H1 (cell line): ENCODE measurements around the gene CCDC171. TPM values are rescaled to one million over a fixed set of nuclear protein-coding genes. Genes with fewer than 3 reads are reported as not detected.

Experiments
- CTCF ChIA-PET: fragments of 300-600 bp; sonication (Branson Sonifier 250); formaldehyde crosslinking; loops from one replicate; lab custom pipeline; 2021; ENCODE audit not compliant: partially characterized antibody; lab: Charles Lee
- POLR2A ChIA-PET: fragments of 300-600 bp; sonication (Branson Sonifier 250); formaldehyde crosslinking; loops from one replicate; lab custom pipeline; 2021; ENCODE audit warnings: inconsistent platforms; ENCODE audit not compliant: partially characterized antibody; lab: Charles Lee
- DNase-seq, 2 experiments: peaks; one replicate each; pipeline versions ENCODE4 v3.0.0 to v3.0.0-alpha.2; 2010 to 2022; ENCODE audit warnings: low spot score in 2 of 2, low read depth in 1 of 2, mixed read lengths in 1 of 2
- FAIRE-seq: peaks from 2 replicates; lab custom pipeline; 2011; peaks lifted over from hg19 to GRCh38; lab: Jason Lieb, UNC
- H2AFZ ChIP-seq: 2 replicates; pipeline ENCODE4 v1.8.1; 2012; ENCODE audit warnings: low read length, inconsistent platforms
- H2AK5ac ChIP-seq: 2 replicates; pipeline ENCODE4 v1.6.1; 2013; ENCODE audit warnings: low read depth, low read length
- H2BK120ac ChIP-seq: replicated peaks from 2 replicates; pipeline ENCODE3; 2013; ENCODE audit warnings: low read depth, low read length, inconsistent platforms
- H2BK12ac ChIP-seq: 2 replicates; pipeline ENCODE4 v1.6.1; 2013; ENCODE audit warnings: low read depth, low read length
- H2BK15ac ChIP-seq: 2 replicates; pipeline ENCODE4 v1.6.1; 2013; ENCODE audit warnings: low read length
- H2BK20ac ChIP-seq: 2 replicates; pipeline ENCODE4 v1.6.1; 2013; ENCODE audit warnings: low read length
- H2BK5ac ChIP-seq: 2 replicates; pipeline ENCODE4 v1.6.1; 2013; ENCODE audit warnings: low read depth, low read length
- H3K14ac ChIP-seq: 2 replicates; pipeline ENCODE4 v1.6.1; 2013; ENCODE audit warnings: inconsistent platforms; ENCODE audit not compliant: insufficient read length
- H3K18ac ChIP-seq: 2 replicates; pipeline ENCODE4 v1.6.1; 2013; ENCODE audit warnings: low read length; ENCODE audit errors: extremely low read depth
- H3K23ac ChIP-seq: 2 replicates; pipeline ENCODE4 v1.6.1; 2013; ENCODE audit warnings: inconsistent platforms; ENCODE audit not compliant: insufficient read length
- H3K23me2 ChIP-seq: 2 replicates; pipeline ENCODE4 v1.6.1; 2013; ENCODE audit warnings: low read depth, low read length
- H3K27ac ChIP-seq: 2 replicates; pipeline ENCODE4 v1.6.1; 2011; ENCODE audit warnings: low read depth, low read length, inconsistent platforms
- H3K27me3 ChIP-seq, 4 experiments: replicated peaks in 1 of 4; 1 replicate in 1 of 4; 2 replicates in 3 of 4; pipeline versions ENCODE4 v1.6.1 to v1.8.1; 2011 to 2013; ENCODE audit warnings: low read length in 3 of 4, mild to moderate bottlenecking in 3 of 4, inconsistent platforms in 2 of 4, mixed read lengths in 2 of 4, moderate library complexity in 1 of 4; ENCODE audit not compliant: control insufficient read depth in 3 of 4, insufficient read depth in 3 of 4; ENCODE audit errors: extremely low read depth in 1 of 4
- H3K36me3 ChIP-seq, 4 experiments: 2 replicates each; pipeline versions ENCODE4 v1.6.1 to v1.8.1; 2011 to 2013; ENCODE audit warnings: mild to moderate bottlenecking in 4 of 4, low read length in 3 of 4, moderate library complexity in 2 of 4, control low read depth in 1 of 4, inconsistent platforms in 1 of 4; ENCODE audit not compliant: insufficient read depth in 4 of 4, control insufficient read depth in 2 of 4
- H3K4ac ChIP-seq: replicated peaks from 2 replicates; pipeline ENCODE3; 2013; ENCODE audit warnings: low read length, low read depth, mixed read lengths, inconsistent platforms; ENCODE audit not compliant: insufficient read length
- H3K4me1 ChIP-seq, 4 experiments: replicated peaks in 1 of 4; 1 replicate in 1 of 4; 2 replicates in 3 of 4; pipeline versions ENCODE4 v1.6.1 to v1.8.1; 2011 to 2013; ENCODE audit warnings: low read length in 3 of 4, inconsistent platforms in 2 of 4, mixed read lengths in 1 of 4; ENCODE audit not compliant: insufficient read depth in 4 of 4, control insufficient read depth in 3 of 4
- H3K4me2 ChIP-seq, 2 experiments: 2 replicates each; pipeline versions ENCODE4 v1.6.1 to v1.8.1; 2011 to 2013; ENCODE audit warnings: low read depth in 2 of 2, low read length in 2 of 2, control low read depth in 1 of 2, inconsistent platforms in 1 of 2, mild to moderate bottlenecking in 1 of 2; ENCODE audit not compliant: insufficient read depth in 1 of 2
- H3K4me3 ChIP-seq, 4 experiments: fragments of 200-600, 300-600 bp in 1 of 4; sonication (generic), shearing (Covaris generic), sonication (Bioruptor Twin) in 1 of 4; 2 replicates each; pipeline versions ENCODE4 v1.5.1 to v1.8.1; 2011 to 2016; ENCODE audit warnings: low read length in 4 of 4, low read depth in 3 of 4, control low read depth in 2 of 4, inconsistent platforms in 2 of 4, mild to moderate bottlenecking in 2 of 4, mixed read lengths in 1 of 4, moderate library complexity in 1 of 4; ENCODE audit not compliant: insufficient read depth in 2 of 4; ENCODE audit errors: extremely low read depth in 1 of 4
- H3K56ac ChIP-seq: replicated peaks from 2 replicates; pipeline ENCODE3; 2013; ENCODE audit warnings: low read depth, mild to moderate bottlenecking, mixed read lengths, low read length, inconsistent platforms; ENCODE audit not compliant: insufficient read length
- H3K79me1 ChIP-seq: 2 replicates; pipeline ENCODE4 v1.6.1; 2013; ENCODE audit warnings: low read depth, low read length, control low read depth
- H3K79me2 ChIP-seq, 2 experiments: 2 replicates each; pipeline versions ENCODE4 v1.6.1 to v1.8.1; 2012 to 2013; ENCODE audit warnings: low read length in 2 of 2, mild to moderate bottlenecking in 2 of 2, inconsistent platforms in 1 of 2; ENCODE audit not compliant: insufficient read depth in 2 of 2, control insufficient read depth in 1 of 2
- H3K9ac ChIP-seq, 4 experiments: replicated peaks in 1 of 4; 1 replicate in 1 of 4; 2 replicates in 3 of 4; pipeline versions ENCODE4 v1.6.1 to v1.8.1; 2011 to 2013; ENCODE audit warnings: low read depth in 3 of 4, low read length in 3 of 4, control low read depth in 2 of 4, mild to moderate bottlenecking in 2 of 4, moderate library complexity in 2 of 4, inconsistent platforms in 1 of 4; ENCODE audit errors: extremely low read depth in 1 of 4
- H3K9me3 ChIP-seq, 2 experiments: 2 replicates each; pipeline versions ENCODE4 v1.6.1 to v1.8.1; 2012 to 2013; ENCODE audit warnings: mild to moderate bottlenecking in 2 of 2, moderate library complexity in 2 of 2, control low read depth in 1 of 2, inconsistent platforms in 1 of 2, low read depth in 1 of 2, low read length in 1 of 2, mixed read lengths in 1 of 2; ENCODE audit not compliant: insufficient read depth in 2 of 2
- H4K20me1 ChIP-seq, 2 experiments: replicated peaks in 1 of 2; 2 replicates each; pipeline versions ENCODE3 to v1.8.1; 2011 to 2013; ENCODE audit warnings: inconsistent platforms in 2 of 2, low read length in 2 of 2, mild to moderate bottlenecking in 1 of 2; ENCODE audit not compliant: insufficient read depth in 2 of 2, control insufficient read depth in 1 of 2
- H4K5ac ChIP-seq: 2 replicates; pipeline ENCODE4 v1.6.1; 2013; ENCODE audit warnings: low read length, low read depth, mixed read lengths, inconsistent platforms; ENCODE audit not compliant: insufficient read length
- H4K8ac ChIP-seq: 2 replicates; pipeline ENCODE4 v1.8.0; 2013; ENCODE audit warnings: mild to moderate bottlenecking, moderate library complexity, low read length, inconsistent platforms; ENCODE audit not compliant: insufficient read depth; ENCODE audit errors: extremely low read depth
- H4K91ac ChIP-seq: replicated peaks from 2 replicates; pipeline ENCODE3; 2013; ENCODE audit warnings: low read length, mixed read lengths, inconsistent platforms; ENCODE audit not compliant: insufficient read length
- CEBPB ChIP-seq: IDR thresholded peaks from 2 replicates; pipeline ENCODE4 v1.6.1; 2012; ENCODE audit warnings: low read depth, low read length
- CHD1 ChIP-seq: IDR thresholded peaks from 2 replicates; pipeline ENCODE4 v1.6.1; 2012; ENCODE audit warnings: low read depth, low read length, improper control_type of control experiment
- GABPA ChIP-seq: IDR thresholded peaks from 2 replicates; pipeline ENCODE4 v1.6.1; 2011; ENCODE audit warnings: mild to moderate bottlenecking, low read length, moderate library complexity, borderline replicate concordance; ENCODE audit not compliant: insufficient read depth
- MAFK ChIP-seq: IDR thresholded peaks from 2 replicates; pipeline ENCODE4 v1.6.1; 2012; ENCODE audit warnings: low read depth, mild to moderate bottlenecking, improper control_type of control experiment, low read length
- SRF ChIP-seq: IDR thresholded peaks from 2 replicates; pipeline ENCODE4 v1.6.1; 2011; ENCODE audit warnings: mild to moderate bottlenecking, low read depth, low read length, moderate library complexity
- TEAD4 ChIP-seq: IDR thresholded peaks from 2 replicates; pipeline ENCODE4 v1.6.1; 2012; ENCODE audit warnings: low read depth, low read length, inconsistent platforms, mixed read lengths
- WGBS, 2 experiments: shearing (Covaris generic) in 1 of 2; methylation state at CpG; one replicate each; pipeline versions ENCODE4 v1.1.6 to v1.1.7; 2013 to 2015; ENCODE audit warnings: low lambda C conversion rate in 2 of 2, mixed read lengths in 2 of 2, inconsistent platforms in 1 of 2, low coverage in 1 of 2, missing lambda C conversion rate in 1 of 2; ENCODE audit not compliant: insufficient replicate concordance in 2 of 2, insufficient coverage in 1 of 2, insufficient read length in 1 of 2; ENCODE audit errors: extremely low coverage in 1 of 2, missing lambda C conversion rate in 1 of 2; 5-methylcytosine and 5-hydroxymethylcytosine counted together
- polyA plus RNA-seq, 7 experiments: library from polyadenylated mRNA; depleted of rRNA in 3 of 7; stranded (reverse) in 5 of 7; unstranded in 2 of 7; fragments of >200 nt in 5 of 7; fragments of 200-250 nt in 2 of 7; gene quantifications; 1 replicate in 5 of 7; 2 replicates in 1 of 7; 4 replicates in 1 of 7; pipeline versions ENCODE4 v1.2.1 to v1.2.3, GENCODE V29; 2011 to 2013; ENCODE audit warnings: missing spikeins in 2 of 7, mixed read lengths in 2 of 7
- total RNA-seq: library from RNA; stranded (reverse); fragmentation: NEBNext Ultra II Directional; extraction: Animal tissue kit (Norgen Biotek cat#: 25700); gene quantifications from 2 replicates; pipeline ENCODE4 v1.2.1, GENCODE V29; 2021
- TF ChIP-seq, protein P1 (sequence below): IDR thresholded peaks from 2 replicates; pipeline ENCODE4 v1.6.1; 2011; ENCODE audit warnings: low read length, improper control_type of control experiment
- TF ChIP-seq, protein P2 (sequence below), 3 experiments: IDR thresholded peaks; 1 replicate in 2 of 3; 2 replicates in 1 of 3; pipeline versions ENCODE4 v1.5.1 to v1.6.1; 2011; ENCODE audit warnings: low read length in 3 of 3, mild to moderate bottlenecking in 3 of 3, inconsistent platforms in 2 of 3, low read depth in 1 of 3, moderate library complexity in 1 of 3; ENCODE audit not compliant: insufficient read depth in 1 of 3; ENCODE audit errors: control extremely low read depth in 1 of 3
- TF ChIP-seq, protein P3 (sequence below): IDR thresholded peaks from 2 replicates; pipeline ENCODE4 v1.6.1; 2012; ENCODE audit warnings: low read length, inconsistent platforms

The CCDC171 gene
- total and polyA plus RNA-seq, 2 of the 8 experiments (the other 6 are each of a cell fraction or from before 2014, with no cell fraction given) = 0.83 to 2.3 TPM

DNA sequence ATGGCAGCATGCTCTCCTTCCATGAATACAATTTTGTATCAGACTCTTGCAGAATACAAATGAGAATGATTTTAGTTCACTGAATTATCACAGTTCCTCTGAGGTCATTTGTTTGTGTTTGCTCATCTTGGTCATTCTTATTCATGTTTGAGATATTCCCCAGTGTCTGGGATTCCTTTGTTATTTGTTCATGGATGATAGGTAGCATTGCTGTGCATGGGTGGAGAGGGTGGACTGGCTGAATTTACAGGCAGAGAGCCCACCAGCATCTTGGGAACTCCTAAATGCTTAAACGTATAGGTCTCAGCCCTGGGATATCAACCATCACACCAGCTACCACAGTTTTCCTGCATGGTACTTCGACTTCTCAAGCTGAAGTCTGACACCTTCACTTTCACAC is 459.8 kb downstream of the CCDC171 start:
- no peak overlapping the region for H3K23ac ChIP-seq
- H4K8ac ChIP-seq = no peak overlapping the region
- H3K79me2 ChIP-seq = no peaks in the 10 kb centered on the region
- H3K4me1 ChIP-seq = no peaks in the 10 kb centered on the region
- no peak overlapping the region for H2BK15ac ChIP-seq
- no peak overlapping the region for H2AK5ac ChIP-seq
- POLR2A ChIA-PET = no interaction called here
- no peak overlapping the region for H3K56ac ChIP-seq
- H3K14ac ChIP-seq = no peak overlapping the region
- H2BK20ac ChIP-seq = no peak overlapping the region
- no peak overlapping the region for H4K91ac ChIP-seq
- H3K36me3 ChIP-seq = no peaks in the 10 kb centered on the region
- H3K27ac ChIP-seq = no peak overlapping the region
- H4K5ac ChIP-seq = no peak overlapping the region
- DNase-seq (no peak), FAIRE-seq (no peak)
- no peak overlapping the region for H3K9ac ChIP-seq
- no peaks in the 10 kb centered on the region for H3K27me3 ChIP-seq
- H2BK5ac ChIP-seq = no peak overlapping the region
- no peak overlapping the region for H2AFZ ChIP-seq
- H2BK120ac ChIP-seq = no peak overlapping the region
- CTCF ChIA-PET = no interaction called here
- no peak overlapping the region for H2BK12ac ChIP-seq
- no peaks in the 10 kb centered on the region for H3K23me2 ChIP-seq
- no peaks in the 10 kb centered on the region for H4K20me1 ChIP-seq
- H3K79me1 ChIP-seq = no peaks in the 10 kb centered on the region
- no peak overlapping the region for H3K18ac ChIP-seq
- WGBS, 2 experiments = 90% methylated on average over 2 of the region's 2 CpGs; no CpG with 5 or more reads in 1 of the 2 experiments
- no peak overlapping the region for H3K4me2 ChIP-seq
- H3K9me3 ChIP-seq = peaks cover under 1% of the 10 kb centered on the region in 2 experiments; a peak in 2 of 4 replicates
- H3K4ac ChIP-seq = no peak overlapping the region
- H3K4me3 ChIP-seq = no peak overlapping the region
- TF ChIP-seq, protein P1, sequence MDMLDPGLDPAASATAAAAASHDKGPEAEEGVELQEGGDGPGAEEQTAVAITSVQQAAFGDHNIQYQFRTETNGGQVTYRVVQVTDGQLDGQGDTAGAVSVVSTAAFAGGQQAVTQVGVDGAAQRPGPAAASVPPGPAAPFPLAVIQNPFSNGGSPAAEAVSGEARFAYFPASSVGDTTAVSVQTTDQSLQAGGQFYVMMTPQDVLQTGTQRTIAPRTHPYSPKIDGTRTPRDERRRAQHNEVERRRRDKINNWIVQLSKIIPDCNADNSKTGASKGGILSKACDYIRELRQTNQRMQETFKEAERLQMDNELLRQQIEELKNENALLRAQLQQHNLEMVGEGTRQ = no peak
- no peak for TF ChIP-seq MAFK
- TF ChIP-seq CHD1 = no peak
- no peak for TF ChIP-seq CEBPB
- TF ChIP-seq, protein P2, sequence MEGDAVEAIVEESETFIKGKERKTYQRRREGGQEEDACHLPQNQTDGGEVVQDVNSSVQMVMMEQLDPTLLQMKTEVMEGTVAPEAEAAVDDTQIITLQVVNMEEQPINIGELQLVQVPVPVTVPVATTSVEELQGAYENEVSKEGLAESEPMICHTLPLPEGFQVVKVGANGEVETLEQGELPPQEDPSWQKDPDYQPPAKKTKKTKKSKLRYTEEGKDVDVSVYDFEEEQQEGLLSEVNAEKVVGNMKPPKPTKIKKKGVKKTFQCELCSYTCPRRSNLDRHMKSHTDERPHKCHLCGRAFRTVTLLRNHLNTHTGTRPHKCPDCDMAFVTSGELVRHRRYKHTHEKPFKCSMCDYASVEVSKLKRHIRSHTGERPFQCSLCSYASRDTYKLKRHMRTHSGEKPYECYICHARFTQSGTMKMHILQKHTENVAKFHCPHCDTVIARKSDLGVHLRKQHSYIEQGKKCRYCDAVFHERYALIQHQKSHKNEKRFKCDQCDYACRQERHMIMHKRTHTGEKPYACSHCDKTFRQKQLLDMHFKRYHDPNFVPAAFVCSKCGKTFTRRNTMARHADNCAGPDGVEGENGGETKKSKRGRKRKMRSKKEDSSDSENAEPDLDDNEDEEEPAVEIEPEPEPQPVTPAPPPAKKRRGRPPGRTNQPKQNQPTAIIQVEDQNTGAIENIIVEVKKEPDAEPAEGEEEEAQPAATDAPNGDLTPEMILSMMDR (IDR thresholded peaks at IDR 0.05; ENCODE audit: control extremely low read depth in 1 of 3, insufficient read depth in 1 of 3, low read depth in 1 of 3, low read length in 3 of 3) = no peak
- TF ChIP-seq SRF = no peak
- TF ChIP-seq, protein P3, sequence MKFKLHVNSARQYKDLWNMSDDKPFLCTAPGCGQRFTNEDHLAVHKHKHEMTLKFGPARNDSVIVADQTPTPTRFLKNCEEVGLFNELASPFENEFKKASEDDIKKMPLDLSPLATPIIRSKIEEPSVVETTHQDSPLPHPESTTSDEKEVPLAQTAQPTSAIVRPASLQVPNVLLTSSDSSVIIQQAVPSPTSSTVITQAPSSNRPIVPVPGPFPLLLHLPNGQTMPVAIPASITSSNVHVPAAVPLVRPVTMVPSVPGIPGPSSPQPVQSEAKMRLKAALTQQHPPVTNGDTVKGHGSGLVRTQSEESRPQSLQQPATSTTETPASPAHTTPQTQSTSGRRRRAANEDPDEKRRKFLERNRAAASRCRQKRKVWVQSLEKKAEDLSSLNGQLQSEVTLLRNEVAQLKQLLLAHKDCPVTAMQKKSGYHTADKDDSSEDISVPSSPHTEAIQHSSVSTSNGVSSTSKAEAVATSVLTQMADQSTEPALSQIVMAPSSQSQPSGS = no peak
- no peak for TF ChIP-seq TEAD4
- no peak for TF ChIP-seq GABPA
